ENCODE data around the gene CD40. TPM values are rescaled to one million over a fixed set of nuclear protein-coding genes. Genes with fewer than 3 reads are reported as not detected.
"Not testable (repeated sequence)": the region's sequence is repeated elsewhere in the genome, so short reads cannot be mapped to it uniquely, and the experiment has no call there.

Gene CD40
- total RNA-seq, 4 donors from 2014 or later: 15.0 to 33.4 (median 23.2) TPM

DNA sequence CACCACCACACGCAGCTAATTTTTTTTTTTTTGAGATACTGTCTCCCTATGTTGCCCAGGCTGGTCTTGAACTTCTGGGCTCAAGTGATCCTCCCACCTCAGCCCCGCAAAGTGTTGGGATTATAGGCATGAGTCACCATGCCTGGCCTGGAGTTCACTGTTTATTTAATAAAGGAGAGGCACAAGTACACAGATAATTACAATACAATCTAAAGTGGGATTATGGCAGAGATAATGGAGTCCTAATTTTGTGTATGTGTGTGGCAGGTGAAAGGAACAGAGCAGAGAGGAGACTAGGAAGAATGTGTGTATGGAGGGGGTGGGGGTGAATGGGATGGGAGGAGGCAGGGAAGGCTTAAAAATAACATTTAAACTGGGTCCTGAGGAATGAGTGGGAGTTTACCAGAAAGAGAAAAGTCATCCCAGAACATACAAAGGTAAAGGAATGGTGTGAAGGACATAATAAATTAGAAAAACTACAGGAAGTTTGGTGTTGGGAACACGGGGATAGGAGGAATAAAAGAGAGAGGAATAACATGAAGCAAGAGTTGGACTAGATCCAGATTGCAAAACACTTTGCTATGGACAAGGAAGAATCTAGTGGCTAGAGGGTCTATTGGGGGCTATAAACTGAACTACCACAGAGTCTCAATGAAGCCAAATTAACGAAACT lies 32.8 kb upstream of the CD40 start:
- ATAC-seq (ENCODE audit: low FRiP score): peak; percentile 3
- TF ChIP-seq, protein P1, sequence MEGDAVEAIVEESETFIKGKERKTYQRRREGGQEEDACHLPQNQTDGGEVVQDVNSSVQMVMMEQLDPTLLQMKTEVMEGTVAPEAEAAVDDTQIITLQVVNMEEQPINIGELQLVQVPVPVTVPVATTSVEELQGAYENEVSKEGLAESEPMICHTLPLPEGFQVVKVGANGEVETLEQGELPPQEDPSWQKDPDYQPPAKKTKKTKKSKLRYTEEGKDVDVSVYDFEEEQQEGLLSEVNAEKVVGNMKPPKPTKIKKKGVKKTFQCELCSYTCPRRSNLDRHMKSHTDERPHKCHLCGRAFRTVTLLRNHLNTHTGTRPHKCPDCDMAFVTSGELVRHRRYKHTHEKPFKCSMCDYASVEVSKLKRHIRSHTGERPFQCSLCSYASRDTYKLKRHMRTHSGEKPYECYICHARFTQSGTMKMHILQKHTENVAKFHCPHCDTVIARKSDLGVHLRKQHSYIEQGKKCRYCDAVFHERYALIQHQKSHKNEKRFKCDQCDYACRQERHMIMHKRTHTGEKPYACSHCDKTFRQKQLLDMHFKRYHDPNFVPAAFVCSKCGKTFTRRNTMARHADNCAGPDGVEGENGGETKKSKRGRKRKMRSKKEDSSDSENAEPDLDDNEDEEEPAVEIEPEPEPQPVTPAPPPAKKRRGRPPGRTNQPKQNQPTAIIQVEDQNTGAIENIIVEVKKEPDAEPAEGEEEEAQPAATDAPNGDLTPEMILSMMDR (IDR thresholded peaks at IDR 0.05): no peak
- DNase-seq (ENCODE audit: low spot score): no peak

DNA sequence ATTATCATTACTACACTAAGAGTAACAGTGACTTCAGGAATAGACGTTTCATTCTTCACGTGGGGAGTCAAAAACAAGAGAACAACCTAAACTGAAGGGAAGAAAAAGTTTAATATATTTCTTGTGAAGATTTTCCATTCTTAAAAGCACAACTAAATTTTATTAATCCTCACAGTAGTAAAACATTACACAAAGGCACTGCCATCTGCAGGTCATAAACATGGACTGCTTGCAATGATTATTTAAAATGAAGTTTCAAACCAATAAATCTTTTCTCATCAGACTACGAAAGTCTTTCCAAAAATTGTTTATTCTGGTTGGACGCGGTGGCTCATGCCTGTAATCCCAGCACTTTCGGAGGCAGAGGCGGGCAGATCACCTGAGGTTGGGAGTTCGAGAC lies 31.0 kb upstream of the CD40 start:
- DNase-seq (ENCODE audit: low spot score): no peak
- TF ChIP-seq, protein P1 (IDR thresholded peaks at IDR 0.05): no peak
- ATAC-seq (ENCODE audit: low FRiP score): no peak

DNA sequence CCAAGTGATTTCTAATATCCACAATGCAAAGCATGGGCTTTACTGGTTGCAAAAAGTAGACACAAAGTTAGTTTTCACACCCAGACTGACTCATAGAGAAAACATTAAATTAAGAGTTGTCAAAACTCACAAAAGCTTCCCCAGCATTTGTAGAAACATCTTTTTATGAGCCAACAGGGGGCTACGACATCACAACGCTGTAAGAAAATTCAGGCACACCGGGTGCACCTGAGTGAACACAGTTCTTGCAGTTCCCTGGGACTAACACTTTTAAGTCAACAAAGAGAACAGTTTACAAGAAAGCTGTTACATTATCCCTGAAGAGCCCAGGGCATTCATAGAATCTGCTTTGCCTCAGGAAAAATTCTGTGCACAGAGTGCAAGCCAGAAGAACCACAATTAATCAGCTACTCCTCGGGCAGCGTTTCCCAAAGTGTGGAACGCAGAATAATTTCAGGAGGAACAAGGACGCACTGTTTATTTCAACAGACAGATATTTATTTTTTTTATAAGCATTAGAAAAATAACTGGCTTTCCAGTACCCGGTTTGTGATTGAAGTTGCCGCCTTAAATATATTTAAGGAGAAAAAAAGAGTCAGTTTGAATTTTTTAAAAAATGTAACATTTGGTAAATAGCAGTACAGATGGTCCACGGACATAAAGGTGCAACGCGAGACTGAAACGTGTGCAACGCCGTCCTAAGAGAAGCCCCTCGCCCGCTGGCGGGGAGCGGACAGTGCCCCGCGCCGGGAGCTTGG lies 29.5 kb upstream of the CD40 start:
- DNase-seq (ENCODE audit: low spot score) (no peak), ATAC-seq (ENCODE audit: low FRiP score) (no peak)
- TF ChIP-seq, protein P1 (IDR thresholded peaks at IDR 0.05): no peak

DNA sequence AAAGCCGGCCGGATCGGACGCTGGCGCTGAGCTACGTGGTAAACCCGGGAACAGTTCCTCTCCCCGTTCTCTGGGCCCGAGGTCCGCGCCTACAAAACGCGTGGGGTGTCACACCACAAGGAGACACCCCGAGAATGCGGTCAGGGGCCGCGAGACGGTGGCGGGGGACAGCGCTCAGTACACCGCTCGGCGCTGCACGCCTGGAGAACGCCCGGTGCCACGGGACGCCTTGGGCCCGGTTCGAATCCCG lies 29.0 kb upstream of the CD40 start:
- ATAC-seq (ENCODE audit: low FRiP score): peak; percentile 37
- TF ChIP-seq, protein P1 (IDR thresholded peaks at IDR 0.05): no peak
- DNase-seq (ENCODE audit: low spot score): no peak

DNA sequence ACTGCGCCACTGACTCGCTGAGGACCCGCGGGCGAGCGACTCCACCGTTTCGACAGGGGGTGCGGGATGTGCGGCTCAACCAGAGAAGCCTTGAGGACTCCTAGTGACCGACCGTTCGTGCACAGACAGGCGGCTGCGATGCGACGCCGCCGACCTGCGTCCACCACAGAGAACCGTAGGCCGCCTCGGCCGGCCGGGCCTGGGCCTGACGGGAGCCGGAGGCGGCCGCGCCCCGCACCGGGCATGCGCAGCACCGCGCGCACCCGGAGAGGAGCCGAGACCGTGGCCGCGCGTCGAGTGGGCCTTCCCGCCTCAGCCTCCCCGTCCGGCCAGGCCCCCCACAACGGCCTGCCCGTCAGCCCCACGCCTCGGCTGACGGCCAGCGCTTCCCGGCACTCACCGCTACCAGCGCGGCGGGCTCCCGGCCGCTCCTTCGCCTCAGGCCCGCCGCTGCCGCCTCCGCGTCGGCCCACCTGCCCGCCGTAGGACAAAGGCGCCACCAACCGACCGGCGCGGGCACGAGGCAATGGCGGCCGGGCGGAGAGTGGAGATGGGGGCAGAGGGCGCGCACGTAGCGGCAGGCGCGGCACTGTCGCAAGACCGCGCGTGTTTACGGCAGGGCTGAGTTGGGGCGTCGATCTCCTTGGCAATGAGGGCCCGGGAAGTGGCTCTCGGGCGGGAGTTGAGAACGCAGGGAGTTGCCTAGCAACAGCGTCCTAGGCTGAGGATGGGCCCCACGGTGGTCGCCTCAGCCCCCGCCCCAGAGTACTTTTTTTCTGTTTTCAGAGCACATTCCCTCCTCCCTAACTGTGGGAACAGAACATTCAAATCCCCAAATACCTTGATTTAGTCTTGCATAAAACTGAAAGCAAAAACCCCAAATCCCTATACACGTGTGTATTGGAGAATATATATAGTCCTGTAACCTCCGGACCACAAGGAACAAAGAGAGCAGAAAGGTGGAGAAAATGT lies 28.4 kb upstream of the CD40 start, which contains the start of gene NCOA5:
TSS of gene NCOA5 (minus strand) at position 546 of the 972 bp plus-strand sequence. CDS start 10,538 bp downstream, outside the sequence.
- DNase-seq (ENCODE audit: low spot score) (peak; percentile 85), ATAC-seq (ENCODE audit: low FRiP score) (peak; percentile 98)
- TF ChIP-seq, protein P1 (IDR thresholded peaks at IDR 0.05): no peak

DNA sequence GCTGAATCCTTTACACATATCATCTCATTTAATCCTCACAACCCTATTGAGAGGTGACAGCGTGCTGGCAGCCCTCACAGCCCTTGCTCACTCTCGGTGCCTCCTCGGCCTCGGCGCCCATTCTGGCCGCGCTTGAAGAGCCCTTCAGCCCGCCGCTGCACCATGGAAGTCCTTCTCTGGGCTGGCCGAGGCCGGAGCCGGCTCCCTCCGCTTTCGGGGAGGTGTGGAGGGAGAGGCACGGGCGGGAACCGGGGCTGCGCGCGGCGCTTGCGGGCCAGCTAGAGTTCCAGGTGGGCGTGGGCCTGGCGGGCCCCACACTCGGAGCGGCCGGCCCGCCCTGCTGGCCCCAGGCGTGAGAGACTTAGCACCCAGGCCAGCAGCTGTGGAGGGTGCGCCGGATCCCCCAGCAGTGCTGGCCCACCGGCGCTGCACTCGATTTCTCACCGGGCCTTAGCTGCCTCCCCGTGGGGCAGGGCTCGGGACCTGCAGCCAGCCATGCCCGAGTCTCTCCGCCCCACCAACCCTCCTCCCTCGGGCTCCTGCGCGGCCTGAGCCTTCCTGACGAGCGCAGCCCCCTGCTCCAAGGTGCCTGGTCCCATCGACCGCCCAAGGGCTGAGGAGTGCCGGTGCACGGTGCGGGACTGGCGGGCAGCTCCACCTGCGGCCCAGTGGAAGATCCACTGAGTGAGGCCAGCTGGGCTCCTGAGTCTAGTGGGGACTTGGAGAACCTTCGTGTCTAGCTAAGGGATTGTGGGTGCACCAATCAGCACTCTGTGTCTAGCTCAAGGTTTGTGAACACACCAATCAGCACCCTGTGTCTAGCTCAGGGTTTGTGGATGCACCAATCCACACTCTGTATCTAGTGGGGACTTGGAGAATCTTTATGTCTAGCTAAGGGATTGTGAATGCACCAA lies 26.2 kb upstream of the CD40 start:
- not testable (repeated sequence) for DNase-seq (ENCODE audit: low spot score); ATAC-seq (ENCODE audit: low FRiP score)

Measured in omental fat pad (tissue), 4 donors.